ENCODE measurements around the gene TMEM221.

DNA sequence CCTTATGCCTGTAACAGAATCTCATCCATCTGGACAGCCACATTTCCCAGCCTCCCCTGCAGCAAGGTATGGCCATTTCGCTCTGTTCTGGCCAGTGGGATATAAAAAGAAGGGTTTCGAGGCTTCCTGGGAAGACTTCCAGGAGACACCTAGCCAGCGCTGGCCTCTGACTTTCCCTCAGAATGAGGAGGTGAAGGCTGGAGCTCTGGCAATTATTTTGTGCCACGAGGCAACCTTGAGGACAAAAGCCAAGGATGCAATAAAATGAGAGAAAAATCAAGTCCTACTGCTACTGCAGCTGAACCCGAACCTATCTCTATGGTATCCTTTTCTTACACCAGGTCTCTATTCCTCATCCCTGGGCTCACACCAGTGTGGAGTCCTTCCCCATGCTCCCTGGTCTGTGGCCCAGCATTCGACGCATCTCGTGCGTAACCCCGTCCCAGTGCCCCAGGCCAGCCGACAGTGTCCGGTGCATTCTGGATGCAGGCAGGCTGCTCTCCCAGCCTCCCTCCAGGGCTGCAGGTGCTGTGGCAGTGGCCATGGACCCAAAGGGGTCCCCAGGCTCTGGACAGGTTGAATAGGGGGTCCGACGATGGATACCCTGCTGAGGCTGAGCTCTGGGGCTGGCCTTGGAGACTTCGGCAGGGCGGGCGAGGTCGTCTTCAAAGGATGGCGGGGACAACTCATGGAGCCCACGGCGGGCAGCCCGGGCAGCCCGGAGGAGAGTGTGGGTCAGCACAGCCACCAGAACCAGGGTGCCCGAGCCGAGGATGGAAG, 12.2 kb downstream of the TMEM221 start:
- TF ChIP-seq EZH2phosphoT487 (IDR thresholded peaks at IDR 0.05; ENCODE audit: borderline replicate concordance) = no peak
- TF ChIP-seq, protein P1, sequence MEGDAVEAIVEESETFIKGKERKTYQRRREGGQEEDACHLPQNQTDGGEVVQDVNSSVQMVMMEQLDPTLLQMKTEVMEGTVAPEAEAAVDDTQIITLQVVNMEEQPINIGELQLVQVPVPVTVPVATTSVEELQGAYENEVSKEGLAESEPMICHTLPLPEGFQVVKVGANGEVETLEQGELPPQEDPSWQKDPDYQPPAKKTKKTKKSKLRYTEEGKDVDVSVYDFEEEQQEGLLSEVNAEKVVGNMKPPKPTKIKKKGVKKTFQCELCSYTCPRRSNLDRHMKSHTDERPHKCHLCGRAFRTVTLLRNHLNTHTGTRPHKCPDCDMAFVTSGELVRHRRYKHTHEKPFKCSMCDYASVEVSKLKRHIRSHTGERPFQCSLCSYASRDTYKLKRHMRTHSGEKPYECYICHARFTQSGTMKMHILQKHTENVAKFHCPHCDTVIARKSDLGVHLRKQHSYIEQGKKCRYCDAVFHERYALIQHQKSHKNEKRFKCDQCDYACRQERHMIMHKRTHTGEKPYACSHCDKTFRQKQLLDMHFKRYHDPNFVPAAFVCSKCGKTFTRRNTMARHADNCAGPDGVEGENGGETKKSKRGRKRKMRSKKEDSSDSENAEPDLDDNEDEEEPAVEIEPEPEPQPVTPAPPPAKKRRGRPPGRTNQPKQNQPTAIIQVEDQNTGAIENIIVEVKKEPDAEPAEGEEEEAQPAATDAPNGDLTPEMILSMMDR (conservative IDR thresholded peaks at IDR 0.05; ENCODE audit: low read length) = no peak
